HepG2 (cell line): ENCODE data around the gene GPT2. TPM values are rescaled to one million over a fixed set of nuclear protein-coding genes. Genes with fewer than 3 reads are reported as not detected.

Experiments
- EP300 ChIP-seq, 3 experiments: sonication (generic) in 1 of 3; formaldehyde crosslinking in 1 of 3; IDR thresholded peaks; 2 replicates each; pipeline versions ENCODE4 v1.5.1 to v1.6.1; 2011 to 2020; ENCODE audit warnings: low read depth in 2 of 3, low read length in 2 of 3, borderline replicate concordance in 1 of 3, improper control_type of control experiment in 1 of 3, mild to moderate bottlenecking in 1 of 3, missing genetic modification reagents in 1 of 3, moderate library complexity in 1 of 3
- NR2F6 ChIP-seq, 2 experiments: IDR thresholded peaks; 2 replicates each; pipeline ENCODE4 v1.6.1; 2016; ENCODE audit warnings: antibody characterized with exemption in 1 of 2, mild to moderate bottlenecking in 1 of 2
- PAF1 ChIP-seq: IDR thresholded peaks from 2 replicates; pipeline ENCODE4 v1.6.1; 2016; ENCODE audit warnings: missing genetic modification reagents, missing compliant biosample characterization
- PRMT3 ChIP-seq: sonication (generic); formaldehyde crosslinking; IDR thresholded peaks from 2 replicates; pipeline ENCODE4 v1.8.1; 2022; ENCODE audit warnings: low read depth, mild to moderate bottlenecking, moderate library complexity, missing genetic modification reagents, borderline replicate concordance
- REL ChIP-seq: sonication (generic); formaldehyde crosslinking; conservative IDR thresholded peaks from 2 replicates; pipeline ENCODE4 v1.8.0; 2022; ENCODE audit warnings: mild to moderate bottlenecking, missing genetic modification reagents, moderate library complexity
- RFX5 ChIP-seq: IDR thresholded peaks from 2 replicates; pipeline ENCODE4 v1.6.1; 2011; ENCODE audit warnings: low read depth, low read length, improper control_type of control experiment
- SP1 ChIP-seq, 2 experiments: fragments of 450-650 bp in 1 of 2; sonication (generic) in 1 of 2; formaldehyde crosslinking in 1 of 2; IDR thresholded peaks; 2 replicates each; pipeline versions ENCODE4 v1.4.0 to v1.6.1; 2016 to 2020; ENCODE audit warnings: missing genetic modification reagents in 1 of 2
- STAT5B ChIP-seq: sonication (generic); formaldehyde crosslinking; IDR thresholded peaks from 2 replicates; pipeline ENCODE4 v1.4.0; 2020; ENCODE audit warnings: missing genetic modification reagents
- THAP11 ChIP-seq: IDR thresholded peaks from 2 replicates; pipeline ENCODE4 v1.6.1; 2016; ENCODE audit warnings: missing biosample characterization, missing genetic modification reagents
- ZFY ChIP-seq: sonication (generic); formaldehyde crosslinking; IDR thresholded peaks from 2 replicates; pipeline ENCODE4 v1.4.0; 2020; ENCODE audit warnings: missing genetic modification reagents
- ZNF12 ChIP-seq: sonication (generic); formaldehyde crosslinking; IDR thresholded peaks from 2 replicates; pipeline ENCODE4 v1.5.0; 2020; ENCODE audit warnings: missing genetic modification reagents
- ZNF558 ChIP-seq: sonication (generic); formaldehyde crosslinking; IDR thresholded peaks from 2 replicates; pipeline ENCODE4 v1.9.0; 2022; ENCODE audit warnings: mild to moderate bottlenecking, missing genetic modification reagents, borderline replicate concordance
- ZNF720 ChIP-seq: sonication (generic); formaldehyde crosslinking; IDR thresholded peaks from 2 replicates; pipeline ENCODE4 v1.4.0; 2020; ENCODE audit warnings: missing genetic modification reagents
- ZSCAN21 ChIP-seq: sonication (generic); formaldehyde crosslinking; IDR thresholded peaks from 2 replicates; pipeline ENCODE4 v1.8.0; 2022; ENCODE audit warnings: mild to moderate bottlenecking, missing genetic modification reagents, moderate library complexity, borderline replicate concordance
- ZZZ3 ChIP-seq: sonication (generic); formaldehyde crosslinking; IDR thresholded peaks from 2 replicates; pipeline ENCODE4 v1.4.0; 2020; ENCODE audit warnings: missing genetic modification reagents, mild to moderate bottlenecking, borderline replicate concordance
- polyA plus RNA-seq, 8 experiments: library from polyadenylated mRNA; depleted of rRNA in 3 of 8; stranded (reverse) in 7 of 8; unstranded in 1 of 8; fragments of >200 nt; fragmentation: Illumina TruSeq in 4 of 8; extraction: Trizol in 4 of 8; gene quantifications; 2 replicates each; pipeline versions ENCODE4 v1.2.1 to v1.2.3, GENCODE V29; 2011 to 2016; ENCODE audit warnings: low read depth in 4 of 8, missing spikeins in 1 of 8, mixed read lengths in 1 of 8; ENCODE audit not compliant: insufficient read depth in 1 of 8
- total RNA-seq, 5 experiments: library from RNA; depleted of rRNA; stranded (reverse); fragments of >200 nt; fragmentation: Illumina TruSeq; extraction: Trizol; gene quantifications; 2 replicates each; pipeline ENCODE4 v1.2.3, GENCODE V29; 2016; ENCODE audit warnings: low read depth in 1 of 5
- TF ChIP-seq, protein P1 (sequence below), 2 experiments: IDR thresholded peaks; 2 replicates each; pipeline ENCODE4 v1.6.1; 2011 to 2012; ENCODE audit warnings: low read length in 2 of 2, borderline replicate concordance in 1 of 2, low read depth in 1 of 2, mild to moderate bottlenecking in 1 of 2, moderate library complexity in 1 of 2
- TF ChIP-seq, protein P2 (sequence below): sonication (generic); formaldehyde crosslinking; IDR thresholded peaks from 2 replicates; pipeline ENCODE4 v1.8.0; 2022; ENCODE audit warnings: mild to moderate bottlenecking, missing genetic modification reagents, borderline replicate concordance
- TF ChIP-seq, protein P3 (sequence below): fragments of 450-650 bp; IDR thresholded peaks from 2 replicates; pipeline ENCODE4 v1.6.1; 2017
- TF ChIP-seq, protein P4 (sequence below): sonication (generic); formaldehyde crosslinking; IDR thresholded peaks from 2 replicates; pipeline ENCODE4 v1.8.0; 2022; ENCODE audit warnings: missing genetic modification reagents, mild to moderate bottlenecking, inconsistent platforms, borderline replicate concordance
- TF ChIP-seq, protein P5 (sequence below): sonication (generic); formaldehyde crosslinking; IDR thresholded peaks from 2 replicates; pipeline ENCODE4 v1.8.1; 2023; ENCODE audit warnings: missing genetic modification reagents, mild to moderate bottlenecking, borderline replicate concordance

GPT2 gene
- total and polyA plus RNA-seq, 2 of the 13 experiments (the other 11 are each of a cell fraction or from before 2014, with no cell fraction given), result 138 to 267 TPM

DNA sequence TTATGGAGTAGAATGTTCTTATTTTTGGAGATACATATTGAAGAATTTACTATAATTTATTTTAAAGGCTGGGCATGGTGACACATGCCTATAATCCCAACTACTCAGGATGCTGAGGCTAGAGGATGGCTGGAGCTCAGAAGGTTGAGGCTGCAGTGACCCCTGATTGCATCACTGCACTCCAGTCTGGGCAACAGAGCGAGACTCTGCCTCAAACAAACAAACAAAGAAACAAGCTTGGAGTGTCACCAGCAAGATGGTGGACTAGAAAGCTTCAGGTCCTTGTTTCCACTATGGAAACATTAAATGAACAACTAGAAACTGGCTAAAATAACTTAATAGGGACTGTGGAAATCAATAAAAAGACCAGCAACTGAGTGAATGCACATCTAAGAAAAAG is 17.9 kb upstream of the GPT2 start (continued):
- TF ChIP-seq, protein P1, sequence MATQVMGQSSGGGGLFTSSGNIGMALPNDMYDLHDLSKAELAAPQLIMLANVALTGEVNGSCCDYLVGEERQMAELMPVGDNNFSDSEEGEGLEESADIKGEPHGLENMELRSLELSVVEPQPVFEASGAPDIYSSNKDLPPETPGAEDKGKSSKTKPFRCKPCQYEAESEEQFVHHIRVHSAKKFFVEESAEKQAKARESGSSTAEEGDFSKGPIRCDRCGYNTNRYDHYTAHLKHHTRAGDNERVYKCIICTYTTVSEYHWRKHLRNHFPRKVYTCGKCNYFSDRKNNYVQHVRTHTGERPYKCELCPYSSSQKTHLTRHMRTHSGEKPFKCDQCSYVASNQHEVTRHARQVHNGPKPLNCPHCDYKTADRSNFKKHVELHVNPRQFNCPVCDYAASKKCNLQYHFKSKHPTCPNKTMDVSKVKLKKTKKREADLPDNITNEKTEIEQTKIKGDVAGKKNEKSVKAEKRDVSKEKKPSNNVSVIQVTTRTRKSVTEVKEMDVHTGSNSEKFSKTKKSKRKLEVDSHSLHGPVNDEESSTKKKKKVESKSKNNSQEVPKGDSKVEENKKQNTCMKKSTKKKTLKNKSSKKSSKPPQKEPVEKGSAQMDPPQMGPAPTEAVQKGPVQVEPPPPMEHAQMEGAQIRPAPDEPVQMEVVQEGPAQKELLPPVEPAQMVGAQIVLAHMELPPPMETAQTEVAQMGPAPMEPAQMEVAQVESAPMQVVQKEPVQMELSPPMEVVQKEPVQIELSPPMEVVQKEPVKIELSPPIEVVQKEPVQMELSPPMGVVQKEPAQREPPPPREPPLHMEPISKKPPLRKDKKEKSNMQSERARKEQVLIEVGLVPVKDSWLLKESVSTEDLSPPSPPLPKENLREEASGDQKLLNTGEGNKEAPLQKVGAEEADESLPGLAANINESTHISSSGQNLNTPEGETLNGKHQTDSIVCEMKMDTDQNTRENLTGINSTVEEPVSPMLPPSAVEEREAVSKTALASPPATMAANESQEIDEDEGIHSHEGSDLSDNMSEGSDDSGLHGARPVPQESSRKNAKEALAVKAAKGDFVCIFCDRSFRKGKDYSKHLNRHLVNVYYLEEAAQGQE (IDR thresholded peaks at IDR 0.05; ENCODE audit: borderline replicate concordance in 1 of 2, low read depth in 1 of 2, low read length in 2 of 2), result no peak
- no peak for TF ChIP-seq STAT5B (CRISPR knock-in tag)
- TF ChIP-seq, protein P2, sequence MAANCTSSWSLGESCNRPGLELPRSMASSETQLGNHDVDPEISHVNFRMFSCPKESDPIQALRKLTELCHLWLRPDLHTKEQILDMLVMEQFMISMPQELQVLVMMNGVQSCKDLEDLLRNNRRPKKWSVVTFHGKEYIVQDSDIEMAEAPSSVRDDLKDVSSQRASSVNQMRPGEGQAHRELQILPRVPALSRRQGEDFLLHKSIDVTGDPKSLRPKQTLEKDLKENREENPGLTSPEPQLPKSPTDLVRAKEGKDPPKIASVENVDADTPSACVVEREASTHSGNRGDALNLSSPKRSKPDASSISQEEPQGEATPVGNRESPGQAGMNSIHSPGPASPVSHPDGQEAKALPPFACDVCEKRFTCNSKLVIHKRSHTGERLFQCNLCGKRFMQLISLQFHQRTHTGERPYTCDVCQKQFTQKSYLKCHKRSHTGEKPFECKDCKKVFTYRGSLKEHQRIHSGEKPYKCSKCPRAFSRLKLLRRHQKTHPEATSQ (CRISPR knock-in tag), result peak; percentile 44; the same call in 1 of the 2 replicates
- TF ChIP-seq ZNF12 (CRISPR knock-in tag), result no peak
- TF ChIP-seq, protein P3, sequence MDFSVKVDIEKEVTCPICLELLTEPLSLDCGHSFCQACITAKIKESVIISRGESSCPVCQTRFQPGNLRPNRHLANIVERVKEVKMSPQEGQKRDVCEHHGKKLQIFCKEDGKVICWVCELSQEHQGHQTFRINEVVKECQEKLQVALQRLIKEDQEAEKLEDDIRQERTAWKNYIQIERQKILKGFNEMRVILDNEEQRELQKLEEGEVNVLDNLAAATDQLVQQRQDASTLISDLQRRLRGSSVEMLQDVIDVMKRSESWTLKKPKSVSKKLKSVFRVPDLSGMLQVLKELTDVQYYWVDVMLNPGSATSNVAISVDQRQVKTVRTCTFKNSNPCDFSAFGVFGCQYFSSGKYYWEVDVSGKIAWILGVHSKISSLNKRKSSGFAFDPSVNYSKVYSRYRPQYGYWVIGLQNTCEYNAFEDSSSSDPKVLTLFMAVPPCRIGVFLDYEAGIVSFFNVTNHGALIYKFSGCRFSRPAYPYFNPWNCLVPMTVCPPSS, result no peak
- TF ChIP-seq ZSCAN21 (CRISPR knock-in tag), result no peak
- TF ChIP-seq EP300 (IDR thresholded peaks at IDR 0.05; ENCODE audit: low read depth in 2 of 2, low read length in 2 of 2), result peak in 1 of 2 experiments; percentile 43; a peak in 1 of 4 replicates
- TF ChIP-seq EP300 (CRISPR knock-in tag; IDR thresholded peaks at IDR 0.05; ENCODE audit: borderline replicate concordance), result no peak
- no peak for TF ChIP-seq PRMT3 (CRISPR knock-in tag)
- peak; percentile 82 for TF ChIP-seq NR2F6 (IDR thresholded peaks at IDR 0.05)
- TF ChIP-seq NR2F6 (CRISPR knock-in tag; IDR thresholded peaks at IDR 0.05), result peak; percentile 95
- no peak for TF ChIP-seq PAF1 (CRISPR knock-in tag)
- TF ChIP-seq ZNF720 (CRISPR knock-in tag), result no peak
- TF ChIP-seq, protein P4, sequence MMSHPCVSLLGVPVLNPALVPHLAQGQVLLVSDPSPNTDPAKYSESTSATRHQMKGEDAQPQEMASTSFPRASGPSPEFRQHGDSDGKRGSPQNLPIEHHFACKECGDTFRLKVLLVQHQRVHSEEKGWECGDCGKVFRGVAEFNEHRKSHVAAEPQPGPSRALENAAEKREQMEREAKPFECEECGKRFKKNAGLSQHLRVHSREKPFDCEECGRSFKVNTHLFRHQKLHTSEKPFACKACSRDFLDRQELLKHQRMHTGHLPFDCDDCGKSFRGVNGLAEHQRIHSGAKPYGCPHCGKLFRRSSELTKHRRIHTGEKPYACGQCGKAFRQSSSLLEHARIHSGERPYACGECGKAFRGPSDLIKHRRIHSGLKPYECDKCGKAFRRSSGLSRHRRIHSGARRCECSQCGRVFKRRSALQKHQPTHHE (CRISPR knock-in tag), result no peak
- no peak for TF ChIP-seq ZFY
- peak; percentile 37 for TF ChIP-seq THAP11 (CRISPR knock-in tag)
- TF ChIP-seq RFX5, result no peak
- no peak for TF ChIP-seq REL (CRISPR knock-in tag)
- TF ChIP-seq ZZZ3 (CRISPR knock-in tag), result no peak
- no peak for TF ChIP-seq ZNF558 (CRISPR knock-in tag)
- TF ChIP-seq SP1 (IDR thresholded peaks at IDR 0.05), result no peak
- TF ChIP-seq SP1 (CRISPR knock-in tag; IDR thresholded peaks at IDR 0.05), result no peak
- TF ChIP-seq, protein P5, sequence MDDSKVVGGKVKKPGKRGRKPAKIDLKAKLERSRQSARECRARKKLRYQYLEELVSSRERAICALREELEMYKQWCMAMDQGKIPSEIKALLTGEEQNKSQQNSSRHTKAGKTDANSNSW (CRISPR knock-in tag), result no peak
